H1 (cell line): ENCODE measurements around the gene ADGRG2. TPM values are rescaled to one million over a fixed set of nuclear protein-coding genes. Genes with fewer than 3 reads are reported as not detected.

ENCODE experiments used
- CTCF ChIA-PET: fragments of 300-600 bp; sonication (Branson Sonifier 250); formaldehyde crosslinking; loops from one replicate; lab custom pipeline; 2021; ENCODE audit not compliant: partially characterized antibody; lab: Charles Lee
- POLR2A ChIA-PET: fragments of 300-600 bp; sonication (Branson Sonifier 250); formaldehyde crosslinking; loops from one replicate; lab custom pipeline; 2021; ENCODE audit warnings: inconsistent platforms; ENCODE audit not compliant: partially characterized antibody; lab: Charles Lee
- DNase-seq, 2 experiments: peaks; one replicate each; pipeline versions ENCODE4 v3.0.0 to v3.0.0-alpha.2; 2010 to 2022; ENCODE audit warnings: low spot score in 2 of 2, low read depth in 1 of 2, mixed read lengths in 1 of 2
- FAIRE-seq: peaks from 2 replicates; lab custom pipeline; 2011; peaks lifted over from hg19 to GRCh38; lab: Jason Lieb, UNC
- H2AFZ ChIP-seq: 2 replicates; pipeline ENCODE4 v1.8.1; 2012; ENCODE audit warnings: low read length, inconsistent platforms
- H2AK5ac ChIP-seq: 2 replicates; pipeline ENCODE4 v1.6.1; 2013; ENCODE audit warnings: low read depth, low read length
- H2BK120ac ChIP-seq: replicated peaks from 2 replicates; pipeline ENCODE3; 2013; ENCODE audit warnings: low read depth, low read length, inconsistent platforms
- H2BK12ac ChIP-seq: 2 replicates; pipeline ENCODE4 v1.6.1; 2013; ENCODE audit warnings: low read depth, low read length
- H2BK15ac ChIP-seq: 2 replicates; pipeline ENCODE4 v1.6.1; 2013; ENCODE audit warnings: low read length
- H2BK20ac ChIP-seq: 2 replicates; pipeline ENCODE4 v1.6.1; 2013; ENCODE audit warnings: low read length
- H2BK5ac ChIP-seq: 2 replicates; pipeline ENCODE4 v1.6.1; 2013; ENCODE audit warnings: low read depth, low read length
- H3K14ac ChIP-seq: 2 replicates; pipeline ENCODE4 v1.6.1; 2013; ENCODE audit warnings: inconsistent platforms; ENCODE audit not compliant: insufficient read length
- H3K18ac ChIP-seq: 2 replicates; pipeline ENCODE4 v1.6.1; 2013; ENCODE audit warnings: low read length; ENCODE audit errors: extremely low read depth
- H3K23ac ChIP-seq: 2 replicates; pipeline ENCODE4 v1.6.1; 2013; ENCODE audit warnings: inconsistent platforms; ENCODE audit not compliant: insufficient read length
- H3K23me2 ChIP-seq: 2 replicates; pipeline ENCODE4 v1.6.1; 2013; ENCODE audit warnings: low read depth, low read length
- H3K27ac ChIP-seq: 2 replicates; pipeline ENCODE4 v1.6.1; 2011; ENCODE audit warnings: low read depth, low read length, inconsistent platforms
- H3K27me3 ChIP-seq, 4 experiments: replicated peaks in 1 of 4; 1 replicate in 1 of 4; 2 replicates in 3 of 4; pipeline versions ENCODE4 v1.6.1 to v1.8.1; 2011 to 2013; ENCODE audit warnings: low read length in 3 of 4, mild to moderate bottlenecking in 3 of 4, inconsistent platforms in 2 of 4, mixed read lengths in 2 of 4, moderate library complexity in 1 of 4; ENCODE audit not compliant: control insufficient read depth in 3 of 4, insufficient read depth in 3 of 4; ENCODE audit errors: extremely low read depth in 1 of 4
- H3K36me3 ChIP-seq, 4 experiments: 2 replicates each; pipeline versions ENCODE4 v1.6.1 to v1.8.1; 2011 to 2013; ENCODE audit warnings: mild to moderate bottlenecking in 4 of 4, low read length in 3 of 4, moderate library complexity in 2 of 4, control low read depth in 1 of 4, inconsistent platforms in 1 of 4; ENCODE audit not compliant: insufficient read depth in 4 of 4, control insufficient read depth in 2 of 4
- H3K4ac ChIP-seq: replicated peaks from 2 replicates; pipeline ENCODE3; 2013; ENCODE audit warnings: low read length, low read depth, mixed read lengths, inconsistent platforms; ENCODE audit not compliant: insufficient read length
- H3K4me1 ChIP-seq, 4 experiments: replicated peaks in 1 of 4; 1 replicate in 1 of 4; 2 replicates in 3 of 4; pipeline versions ENCODE4 v1.6.1 to v1.8.1; 2011 to 2013; ENCODE audit warnings: low read length in 3 of 4, inconsistent platforms in 2 of 4, mixed read lengths in 1 of 4; ENCODE audit not compliant: insufficient read depth in 4 of 4, control insufficient read depth in 3 of 4
- H3K4me2 ChIP-seq, 2 experiments: 2 replicates each; pipeline versions ENCODE4 v1.6.1 to v1.8.1; 2011 to 2013; ENCODE audit warnings: low read depth in 2 of 2, low read length in 2 of 2, control low read depth in 1 of 2, inconsistent platforms in 1 of 2, mild to moderate bottlenecking in 1 of 2; ENCODE audit not compliant: insufficient read depth in 1 of 2
- H3K4me3 ChIP-seq, 4 experiments: fragments of 200-600, 300-600 bp in 1 of 4; sonication (generic), shearing (Covaris generic), sonication (Bioruptor Twin) in 1 of 4; 2 replicates each; pipeline versions ENCODE4 v1.5.1 to v1.8.1; 2011 to 2016; ENCODE audit warnings: low read length in 4 of 4, low read depth in 3 of 4, control low read depth in 2 of 4, inconsistent platforms in 2 of 4, mild to moderate bottlenecking in 2 of 4, mixed read lengths in 1 of 4, moderate library complexity in 1 of 4; ENCODE audit not compliant: insufficient read depth in 2 of 4; ENCODE audit errors: extremely low read depth in 1 of 4
- H3K56ac ChIP-seq: replicated peaks from 2 replicates; pipeline ENCODE3; 2013; ENCODE audit warnings: low read depth, mild to moderate bottlenecking, mixed read lengths, low read length, inconsistent platforms; ENCODE audit not compliant: insufficient read length
- H3K79me1 ChIP-seq: 2 replicates; pipeline ENCODE4 v1.6.1; 2013; ENCODE audit warnings: low read depth, low read length, control low read depth
- H3K79me2 ChIP-seq, 2 experiments: 2 replicates each; pipeline versions ENCODE4 v1.6.1 to v1.8.1; 2012 to 2013; ENCODE audit warnings: low read length in 2 of 2, mild to moderate bottlenecking in 2 of 2, inconsistent platforms in 1 of 2; ENCODE audit not compliant: insufficient read depth in 2 of 2, control insufficient read depth in 1 of 2
- H3K9ac ChIP-seq, 4 experiments: replicated peaks in 1 of 4; 1 replicate in 1 of 4; 2 replicates in 3 of 4; pipeline versions ENCODE4 v1.6.1 to v1.8.1; 2011 to 2013; ENCODE audit warnings: low read depth in 3 of 4, low read length in 3 of 4, control low read depth in 2 of 4, mild to moderate bottlenecking in 2 of 4, moderate library complexity in 2 of 4, inconsistent platforms in 1 of 4; ENCODE audit errors: extremely low read depth in 1 of 4
- H3K9me3 ChIP-seq, 2 experiments: 2 replicates each; pipeline versions ENCODE4 v1.6.1 to v1.8.1; 2012 to 2013; ENCODE audit warnings: mild to moderate bottlenecking in 2 of 2, moderate library complexity in 2 of 2, control low read depth in 1 of 2, inconsistent platforms in 1 of 2, low read depth in 1 of 2, low read length in 1 of 2, mixed read lengths in 1 of 2; ENCODE audit not compliant: insufficient read depth in 2 of 2
- H4K20me1 ChIP-seq, 2 experiments: replicated peaks in 1 of 2; 2 replicates each; pipeline versions ENCODE3 to v1.8.1; 2011 to 2013; ENCODE audit warnings: inconsistent platforms in 2 of 2, low read length in 2 of 2, mild to moderate bottlenecking in 1 of 2; ENCODE audit not compliant: insufficient read depth in 2 of 2, control insufficient read depth in 1 of 2
- H4K5ac ChIP-seq: 2 replicates; pipeline ENCODE4 v1.6.1; 2013; ENCODE audit warnings: low read length, low read depth, mixed read lengths, inconsistent platforms; ENCODE audit not compliant: insufficient read length
- H4K8ac ChIP-seq: 2 replicates; pipeline ENCODE4 v1.8.0; 2013; ENCODE audit warnings: mild to moderate bottlenecking, moderate library complexity, low read length, inconsistent platforms; ENCODE audit not compliant: insufficient read depth; ENCODE audit errors: extremely low read depth
- H4K91ac ChIP-seq: replicated peaks from 2 replicates; pipeline ENCODE3; 2013; ENCODE audit warnings: low read length, mixed read lengths, inconsistent platforms; ENCODE audit not compliant: insufficient read length
- BACH1 ChIP-seq: IDR thresholded peaks from 2 replicates; pipeline ENCODE4 v1.6.1; 2012; ENCODE audit warnings: low read length, improper control_type of control experiment
- CBX8 ChIP-seq: fragments of 300-800, 300-1000 bp; sonication (generic); IDR thresholded peaks from 2 replicates; pipeline ENCODE4 v1.7.1; 2016; ENCODE audit warnings: low read depth, low read length, borderline replicate concordance
- E2F6 ChIP-seq: IDR thresholded peaks from 2 replicates; pipeline ENCODE4 v1.6.1; 2012; ENCODE audit warnings: inconsistent platforms
- EP300 ChIP-seq, 2 experiments: IDR thresholded peaks; 1 replicate in 1 of 2; 2 replicates in 1 of 2; pipeline ENCODE4 v1.6.1; 2011 to 2012; ENCODE audit warnings: low read depth in 2 of 2, low read length in 2 of 2, mild to moderate bottlenecking in 2 of 2, borderline replicate concordance in 1 of 2, inconsistent platforms in 1 of 2, moderate library complexity in 1 of 2
- EZH2 ChIP-seq: fragments of 200-600 bp; sonication (generic); IDR thresholded peaks from 2 replicates; pipeline ENCODE4 v1.7.1; 2012; ENCODE audit warnings: low read depth, mild to moderate bottlenecking, moderate library complexity, low read length, inconsistent platforms; ENCODE audit not compliant: severe bottlenecking
- HDAC2 ChIP-seq, 2 experiments: fragments of 300-600 bp in 1 of 2; sonication (generic) in 1 of 2; IDR thresholded peaks; 2 replicates each; pipeline ENCODE4 v1.6.1; 2011 to 2012; ENCODE audit warnings: low read depth in 2 of 2, low read length in 2 of 2, mild to moderate bottlenecking in 2 of 2, moderate library complexity in 2 of 2, borderline replicate concordance in 1 of 2, inconsistent platforms in 1 of 2
- KDM5A ChIP-seq: fragments of 200-600 bp; IDR thresholded peaks from 2 replicates; pipeline ENCODE4 v1.7.1; 2012; ENCODE audit warnings: mild to moderate bottlenecking, low read length, inconsistent platforms, mixed read lengths
- NRF1 ChIP-seq: IDR thresholded peaks from 2 replicates; pipeline ENCODE4 v1.6.1; 2011; ENCODE audit warnings: mild to moderate bottlenecking, low read depth, low read length, improper control_type of control experiment
- POLR2A ChIP-seq, 2 experiments: IDR thresholded peaks; 1 replicate in 1 of 2; 2 replicates in 1 of 2; pipeline ENCODE4 v1.6.1; 2011; ENCODE audit warnings: low read depth in 2 of 2, low read length in 2 of 2, mild to moderate bottlenecking in 2 of 2; ENCODE audit errors: control extremely low read depth in 1 of 2
- POLR2AphosphoS5 ChIP-seq: IDR thresholded peaks from 2 replicates; pipeline ENCODE4 v1.6.1; 2011; ENCODE audit warnings: low read depth, low read length
- SP1 ChIP-seq: IDR thresholded peaks from 2 replicates; pipeline ENCODE4 v1.6.1; 2011; ENCODE audit warnings: low read depth, low read length
- SUZ12 ChIP-seq: fragments of 200-600 bp; sonication (generic); IDR thresholded peaks from 2 replicates; pipeline ENCODE4 v1.6.1; 2012; ENCODE audit warnings: mild to moderate bottlenecking, inconsistent platforms, low read length, moderate library complexity, mixed read lengths
- TEAD4 ChIP-seq: IDR thresholded peaks from 2 replicates; pipeline ENCODE4 v1.6.1; 2012; ENCODE audit warnings: low read depth, low read length, inconsistent platforms, mixed read lengths
- ZNF274 ChIP-seq: IDR thresholded peaks from 2 replicates; pipeline ENCODE4 v1.7.0; 2012; ENCODE audit warnings: low read length, borderline replicate concordance; ENCODE audit errors: extremely low read depth
- WGBS, 2 experiments: shearing (Covaris generic) in 1 of 2; methylation state at CpG; one replicate each; pipeline versions ENCODE4 v1.1.6 to v1.1.7; 2013 to 2015; ENCODE audit warnings: low lambda C conversion rate in 2 of 2, mixed read lengths in 2 of 2, inconsistent platforms in 1 of 2, low coverage in 1 of 2, missing lambda C conversion rate in 1 of 2; ENCODE audit not compliant: insufficient replicate concordance in 2 of 2, insufficient coverage in 1 of 2, insufficient read length in 1 of 2; ENCODE audit errors: extremely low coverage in 1 of 2, missing lambda C conversion rate in 1 of 2; 5-methylcytosine and 5-hydroxymethylcytosine counted together
- polyA plus RNA-seq, 7 experiments: library from polyadenylated mRNA; depleted of rRNA in 3 of 7; stranded (reverse) in 5 of 7; unstranded in 2 of 7; fragments of >200 nt in 5 of 7; fragments of 200-250 nt in 2 of 7; gene quantifications; 1 replicate in 5 of 7; 2 replicates in 1 of 7; 4 replicates in 1 of 7; pipeline versions ENCODE4 v1.2.1 to v1.2.3, GENCODE V29; 2011 to 2013; ENCODE audit warnings: missing spikeins in 2 of 7, mixed read lengths in 2 of 7
- total RNA-seq: library from RNA; stranded (reverse); fragmentation: NEBNext Ultra II Directional; extraction: Animal tissue kit (Norgen Biotek cat#: 25700); gene quantifications from 2 replicates; pipeline ENCODE4 v1.2.1, GENCODE V29; 2021

The ADGRG2 gene
- total and polyA plus RNA-seq, 2 of the 8 experiments (the other 6 are each of a cell fraction or from before 2014, with no cell fraction given) = 8.9 to 13.3 TPM

DNA sequence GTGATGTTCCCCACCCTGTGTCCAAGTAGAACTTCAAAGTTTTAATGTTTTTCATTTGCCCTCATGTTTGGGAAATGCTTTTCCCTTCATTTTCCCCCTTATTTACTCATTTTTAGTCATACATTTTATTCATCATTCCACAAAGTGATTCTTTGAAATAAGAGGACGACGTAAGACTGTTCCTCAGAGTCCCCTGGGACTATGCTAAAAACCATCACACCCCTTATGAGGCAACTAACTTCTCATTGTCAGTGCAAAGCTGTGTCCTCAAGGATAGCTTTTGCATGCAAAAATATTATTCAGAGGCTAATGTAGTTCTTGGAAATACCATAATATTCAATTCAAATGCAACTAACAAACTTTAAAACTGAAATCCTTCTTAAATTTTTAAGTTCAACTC is 14.8 kb upstream of the ADGRG2 start:
- Histone ChIP-seq H3K36me3 (no peaks in the 10 kb centered on the region), H4K8ac (no peak overlapping the region), H3K23me2 (no peaks in the 10 kb centered on the region), H2BK15ac (no peak overlapping the region), H2BK12ac (no peak overlapping the region), H2BK120ac (no peak overlapping the region), H4K20me1 (no peaks in the 10 kb centered on the region), H4K91ac (no peak overlapping the region), H4K5ac (no peak overlapping the region), H3K18ac (no peak overlapping the region), H3K23ac (no peak overlapping the region), H3K4me2 (no peak overlapping the region), H3K79me2 (no peaks in the 10 kb centered on the region), H3K56ac (no peak overlapping the region), H2BK5ac (no peak overlapping the region), H3K14ac (no peak overlapping the region), H2BK20ac (no peak overlapping the region), H3K27me3 (no peaks in the 10 kb centered on the region), H3K4ac (no peak overlapping the region), H2AFZ (no peak overlapping the region), H3K79me1 (no peaks in the 10 kb centered on the region), H3K9me3 (no peaks in the 10 kb centered on the region), H2AK5ac (no peak overlapping the region), H3K9ac (no peak overlapping the region), H3K4me3 (no peak overlapping the region), H3K27ac (no peak overlapping the region), H3K4me1 (peaks cover 0 to 3% (median 0%) of the 10 kb centered on the region in 4 experiments; a peak in 1 of 7 replicates)
- no peak for FAIRE-seq
- no peak for DNase-seq
- CTCF ChIA-PET = no interaction called here
- WGBS, 2 experiments = 58% methylated on average over 2 of the region's 2 CpGs; no CpG with 5 or more reads in 1 of the 2 experiments
- POLR2A ChIA-PET = no interaction called here
- TF ChIP-seq TEAD4 = no peak
- TF ChIP-seq EZH2 = no peak
- TF ChIP-seq CBX8 = no peak
- TF ChIP-seq POLR2A (IDR thresholded peaks at IDR 0.05; ENCODE audit: control extremely low read depth in 1 of 2, low read depth in 2 of 2, low read length in 2 of 2) = no peak
- TF ChIP-seq ZNF274 = no peak
- TF ChIP-seq HDAC2 (IDR thresholded peaks at IDR 0.05; ENCODE audit: borderline replicate concordance in 1 of 2, low read depth in 2 of 2, low read length in 2 of 2) = no peak
- no peak for TF ChIP-seq SP1
- TF ChIP-seq POLR2AphosphoS5 = no peak
- TF ChIP-seq SUZ12 = no peak
- no peak for TF ChIP-seq KDM5A
- TF ChIP-seq NRF1 = no peak
- no peak for TF ChIP-seq EP300 (IDR thresholded peaks at IDR 0.05; ENCODE audit: borderline replicate concordance in 1 of 2, low read depth in 2 of 2, low read length in 2 of 2)
- TF ChIP-seq E2F6 = no peak
- TF ChIP-seq BACH1 = no peak
